Vagina (tissue), 2 donors: Measurements from ENCODE around the gene RPL22.

Experiments
- CTCF ChIP-seq, 3 experiments: fragments of 450-650 bp in 2 of 3; fragments of 200-600 bp in 1 of 3; sonication (generic) in 1 of 3; IDR thresholded peaks; one replicate each; pipeline ENCODE4 v1.5.1; 2017 to 2019; ENCODE audit warnings: antibody characterized with exemption in 3 of 3, mild to moderate bottlenecking in 2 of 3, moderate library complexity in 2 of 3
- POLR2A ChIP-seq, 2 donors: fragments of 450-650 bp; IDR thresholded peaks; one replicate each; pipeline ENCODE4 v1.6.1; 2017; ENCODE audit warnings: antibody characterized with exemption in 2 of 2, mild to moderate bottlenecking in 2 of 2, moderate library complexity in 2 of 2
- POLR2AphosphoS5 ChIP-seq, 2 donors: sonication (generic); formaldehyde crosslinking; IDR thresholded peaks; one replicate each; pipeline ENCODE4 v1.9.0; 2017; ENCODE audit warnings: antibody characterized with exemption in 2 of 2, mild to moderate bottlenecking in 2 of 2, low read depth in 1 of 2; ENCODE audit not compliant: insufficient read depth in 1 of 2

GRCh38 chr1:6181347-6181770 lies 18.0 kb downstream of the RPL22 start:
- no peak for TF ChIP-seq CTCF (IDR thresholded peaks at IDR 0.05)
- no peak for TF ChIP-seq POLR2A (IDR thresholded peaks at IDR 0.05)
- TF ChIP-seq POLR2AphosphoS5 (IDR thresholded peaks at IDR 0.05; ENCODE audit: insufficient read depth in 1 of 2, low read depth in 1 of 2), result no peak
